ENCODE measurements around the gene INPP5D. TPM values are rescaled to one million over a fixed set of nuclear protein-coding genes. Genes with fewer than 3 reads are reported as not detected.

INPP5D gene
- total RNA-seq, 1 donor from 2014 or later, result 43.6 TPM

DNA sequence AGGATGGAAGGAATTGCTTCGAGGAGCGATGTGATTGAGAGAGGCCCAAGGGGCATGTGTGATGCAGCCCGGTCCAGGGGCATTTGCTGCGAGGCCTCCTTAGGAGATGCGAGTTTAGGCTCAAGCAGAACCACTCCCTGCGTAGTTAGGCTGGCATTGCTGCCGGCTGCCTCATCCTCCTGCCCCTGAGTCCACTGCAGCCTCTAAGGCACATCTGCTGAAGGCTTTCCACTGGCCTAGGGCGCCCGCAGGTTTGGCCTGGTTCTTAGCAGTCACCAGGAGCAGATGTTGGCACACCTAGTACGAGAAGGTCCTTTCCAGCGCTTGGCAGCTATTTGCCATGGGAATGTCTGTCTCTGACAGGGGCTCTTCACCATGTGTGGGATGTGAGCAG lies 20.7 kb downstream of the INPP5D start:
- no peaks in the 10 kb centered on the region for H3K27me3 Mint-ChIP-seq
- peak overlapping the region; percentile 64 for H3K4me3 Mint-ChIP-seq
- peaks cover 67% of the 10 kb centered on the region for H3K4me1 Mint-ChIP-seq
- no peaks in the 10 kb centered on the region for H3K9me3 Mint-ChIP-seq
- H3K27ac Mint-ChIP-seq, result peak overlapping the region; percentile 82
- H3K36me3 Mint-ChIP-seq (ENCODE audit: low read depth), result peaks cover 46% of the 10 kb centered on the region
- intact Hi-C loops (cut with micrococcal nuclease), result loop anchor here (1.0 to 10.0 kb wide), 4 partner anchors 20 to 274 kb away; partner anchors contain the start of gene DGKD
- no peak for DNase-seq

DNA sequence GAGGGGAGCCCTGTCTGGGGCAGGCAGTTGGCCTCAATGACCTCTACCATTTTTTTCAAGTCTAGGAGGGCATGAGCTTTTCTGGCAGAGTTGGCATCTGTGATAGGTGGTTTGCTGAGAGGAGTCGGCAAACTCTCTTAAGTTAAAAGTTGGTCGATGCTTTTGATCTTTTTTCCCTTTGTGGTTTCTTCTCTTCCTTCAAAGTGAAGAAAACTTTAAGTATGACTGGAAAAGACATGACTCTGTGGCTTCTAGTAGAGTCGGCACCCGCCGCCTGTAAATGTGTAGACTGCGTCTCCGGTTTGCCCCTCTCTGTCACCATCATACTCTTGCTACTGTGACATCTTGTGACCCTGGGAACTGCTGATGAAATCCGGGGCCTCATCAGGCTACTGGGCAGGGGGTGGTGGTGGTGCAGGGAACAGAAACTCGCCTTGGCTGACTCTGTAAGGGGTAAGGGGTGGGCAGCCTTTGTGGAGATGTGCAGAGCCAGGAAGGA lies 21.1 kb downstream of the INPP5D start:
- no peaks in the 10 kb centered on the region for H3K27me3 Mint-ChIP-seq
- H3K4me3 Mint-ChIP-seq, result peak overlapping the region; percentile 64
- peak; percentile 88 for DNase-seq
- H3K4me1 Mint-ChIP-seq, result peaks cover 70% of the 10 kb centered on the region
- intact Hi-C loops (cut with micrococcal nuclease), result loop anchor here (1.0 to 10.0 kb wide), 2 partner anchors 153 to 274 kb away; partner anchors contain the start of gene DGKD
- no peaks in the 10 kb centered on the region for H3K9me3 Mint-ChIP-seq
- H3K27ac Mint-ChIP-seq, result peak overlapping the region; percentile 82
- peaks cover 49% of the 10 kb centered on the region for H3K36me3 Mint-ChIP-seq (ENCODE audit: low read depth)

DNA sequence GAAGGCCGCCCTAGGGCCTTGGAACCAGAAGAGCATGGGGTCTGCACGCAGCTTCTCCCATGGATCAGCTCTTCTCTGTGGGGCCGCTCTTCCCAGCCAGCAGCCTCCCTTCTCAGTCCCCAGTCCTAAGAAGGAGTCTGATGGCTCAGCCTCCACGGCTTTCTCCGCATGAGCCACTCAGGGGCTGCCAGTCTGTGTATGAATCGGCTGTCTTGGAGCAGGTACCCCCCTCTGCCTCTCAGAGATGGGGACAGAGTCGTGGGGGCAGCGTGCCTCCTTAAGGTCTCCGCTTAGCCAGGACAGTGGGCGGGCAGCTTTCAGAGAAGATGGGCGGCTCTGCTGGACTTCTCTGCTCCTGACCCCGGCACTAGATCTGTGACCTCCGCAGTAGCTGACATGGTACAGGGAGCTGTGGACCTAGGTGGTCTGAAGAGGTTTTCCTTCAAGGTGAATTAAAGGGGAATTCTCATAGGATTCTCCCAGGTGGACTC lies 21.6 kb downstream of the INPP5D start:
- H3K4me1 Mint-ChIP-seq, result peaks cover 74% of the 10 kb centered on the region
- H3K36me3 Mint-ChIP-seq (ENCODE audit: low read depth), result peaks cover 54% of the 10 kb centered on the region
- DNase-seq, result no peak
- H3K9me3 Mint-ChIP-seq, result no peaks in the 10 kb centered on the region
- H3K27ac Mint-ChIP-seq, result peak overlapping the region; percentile 82
- peak overlapping the region; percentile 64 for H3K4me3 Mint-ChIP-seq
- H3K27me3 Mint-ChIP-seq, result no peaks in the 10 kb centered on the region
- intact Hi-C loops (cut with micrococcal nuclease), result loop anchor here (1.0 to 10.0 kb wide), 3 partner anchors 14 to 273 kb away; partner anchors contain the start of gene DGKD

DNA sequence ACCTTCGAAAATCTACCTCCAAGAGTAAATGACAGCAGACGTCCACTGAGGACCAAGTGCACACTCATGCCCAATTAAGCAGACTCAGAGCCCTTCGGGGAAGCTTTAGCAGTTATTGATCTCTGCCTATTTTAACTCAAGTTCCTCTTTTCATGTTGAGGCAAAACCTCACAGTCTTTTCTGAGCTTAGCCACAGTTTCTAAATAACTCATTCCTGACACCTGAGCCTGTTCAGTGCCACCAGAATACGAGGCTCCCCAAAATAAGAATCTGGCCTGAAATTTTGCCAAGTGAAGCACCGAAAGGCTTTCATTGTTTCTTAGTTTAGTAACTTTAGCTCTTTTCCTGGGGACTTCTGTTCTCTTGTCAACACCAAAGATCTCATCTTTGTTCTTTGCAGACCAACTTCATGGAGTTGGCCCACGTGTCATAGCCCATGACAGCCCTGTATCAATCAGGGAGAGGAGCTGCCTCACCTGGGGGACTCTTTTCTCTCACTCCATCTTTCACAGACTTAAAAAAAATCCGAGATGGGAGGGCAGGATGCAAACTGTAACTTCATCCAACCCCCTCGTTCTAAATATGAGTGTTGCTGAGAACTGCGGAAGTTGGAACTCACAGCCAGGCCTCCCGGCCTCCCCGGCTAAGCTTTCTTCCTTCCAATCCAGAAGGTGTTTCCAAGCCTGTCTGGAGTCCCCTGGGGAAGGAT lies 22.2 kb downstream of the INPP5D start:
- peaks cover 77% of the 10 kb centered on the region for H3K4me1 Mint-ChIP-seq
- no peaks in the 10 kb centered on the region for H3K27me3 Mint-ChIP-seq
- peak; percentile 77 for DNase-seq
- peak overlapping the region; percentile 64 for H3K4me3 Mint-ChIP-seq
- peaks cover 55% of the 10 kb centered on the region for H3K36me3 Mint-ChIP-seq (ENCODE audit: low read depth)
- no peaks in the 10 kb centered on the region for H3K9me3 Mint-ChIP-seq
- intact Hi-C loops (cut with micrococcal nuclease), result loop anchor here (1.0 to 10.0 kb wide), 2 partner anchors 15 to 272 kb away; partner anchors contain the start of gene DGKD
- peak overlapping the region; percentile 82 for H3K27ac Mint-ChIP-seq

DNA sequence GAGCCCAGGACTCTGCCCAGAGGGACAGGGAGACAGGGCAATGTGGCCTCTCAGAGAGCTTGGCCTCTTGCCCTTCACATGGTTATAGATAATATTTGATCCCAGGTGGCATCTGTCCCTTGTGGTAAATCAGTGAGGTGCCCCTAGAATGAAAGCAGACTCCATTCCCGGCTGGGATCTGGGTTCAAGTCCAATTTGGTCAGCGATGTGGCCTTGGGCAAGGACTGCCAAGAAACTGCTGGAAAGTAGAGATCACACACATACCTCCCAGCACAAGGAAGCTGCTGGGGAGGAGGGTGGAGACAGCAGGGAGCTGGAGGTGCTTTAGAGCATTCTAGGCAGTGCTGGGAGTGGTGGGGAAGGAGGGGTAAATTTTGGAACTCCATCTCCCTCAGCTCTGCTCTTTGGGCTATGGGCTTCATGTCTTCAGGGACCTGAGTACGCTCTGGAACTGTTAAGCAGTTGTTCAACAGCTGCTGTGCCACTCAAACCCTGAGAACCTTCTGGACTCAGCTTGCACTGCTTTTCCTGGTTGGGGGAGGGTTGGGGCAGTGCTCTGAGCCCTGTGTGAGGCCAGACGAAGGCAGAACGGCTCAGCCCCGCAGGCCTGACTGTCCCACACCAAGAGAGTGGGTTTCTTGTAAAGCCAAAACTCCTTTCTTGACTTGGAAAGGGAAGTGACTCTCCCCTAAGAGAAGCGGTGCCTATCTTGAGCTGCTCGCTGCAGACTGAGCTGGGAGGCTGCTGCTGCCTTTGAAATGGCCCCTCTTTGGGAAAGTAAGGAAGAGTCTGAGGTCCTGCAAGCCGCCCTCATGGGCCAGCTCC lies 23.0 kb downstream of the INPP5D start:
- intact Hi-C loops (cut with micrococcal nuclease), result loop anchor here (1.0 to 10.0 kb wide), 2 partner anchors 16 to 272 kb away; partner anchors contain the start of gene DGKD
- Mint-ChIP-seq H3K27me3 (no peaks in the 10 kb centered on the region), H3K27ac (peak overlapping the region; percentile 82), H3K4me3 (peak overlapping the region; percentile 64), H3K9me3 (no peaks in the 10 kb centered on the region), H3K36me3 (ENCODE audit: low read depth) (peaks cover 58% of the 10 kb centered on the region), H3K4me1 (peaks cover 74% of the 10 kb centered on the region)
- DNase-seq, result no peak

DNA sequence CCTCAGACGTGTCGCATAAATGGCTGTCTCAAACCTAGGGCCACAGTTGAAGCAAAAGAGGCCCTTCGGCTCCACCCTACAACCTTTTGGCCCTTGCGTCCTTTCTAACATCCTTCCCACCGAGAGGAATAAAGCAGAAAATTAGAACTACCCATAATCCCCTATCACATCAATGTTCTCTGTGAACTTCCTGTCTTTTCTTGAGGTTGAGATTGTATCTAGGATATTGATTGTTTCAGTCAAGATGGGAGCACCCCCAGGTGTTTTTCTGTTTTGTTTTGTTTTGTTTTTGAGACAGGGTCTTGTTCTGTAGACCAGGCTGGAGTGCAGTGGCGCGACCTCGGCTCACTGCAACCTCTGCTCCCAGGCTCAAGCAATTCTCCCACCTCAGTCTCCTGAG lies 23.6 kb downstream of the INPP5D start:
- H3K27ac Mint-ChIP-seq, result peak overlapping the region; percentile 82
- no peaks in the 10 kb centered on the region for H3K9me3 Mint-ChIP-seq
- no peak for DNase-seq
- peak overlapping the region; percentile 64 for H3K4me3 Mint-ChIP-seq
- no peaks in the 10 kb centered on the region for H3K27me3 Mint-ChIP-seq
- H3K4me1 Mint-ChIP-seq, result peaks cover 76% of the 10 kb centered on the region
- peaks cover 63% of the 10 kb centered on the region for H3K36me3 Mint-ChIP-seq (ENCODE audit: low read depth)
- intact Hi-C loops (cut with micrococcal nuclease), result loop anchor here (10.0 kb wide), 1 partner anchor 271 kb away; the partner anchor contains the start of gene DGKD

DNA sequence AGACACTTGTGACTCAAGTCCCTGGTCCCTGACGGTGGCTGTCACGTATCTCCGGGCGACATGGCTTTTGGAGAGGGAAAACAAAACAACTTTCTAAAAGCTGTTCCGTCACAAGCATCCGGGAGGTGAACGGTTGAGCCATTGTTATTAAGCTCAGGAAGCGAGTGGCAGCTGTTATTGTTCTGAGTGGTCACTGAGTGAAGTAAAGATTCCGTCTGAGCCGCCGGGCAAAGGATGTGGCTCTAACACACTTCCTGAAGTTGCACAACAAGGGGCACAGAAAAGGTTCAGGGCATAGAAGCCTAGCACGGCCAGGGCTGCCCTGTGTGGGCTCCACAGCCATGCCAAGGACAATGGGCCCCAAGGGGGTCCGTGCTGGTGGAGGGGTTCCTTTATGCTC lies 24.3 kb downstream of the INPP5D start:
- peak overlapping the region; percentile 82 for H3K27ac Mint-ChIP-seq
- intact Hi-C loops (cut with micrococcal nuclease), result loop anchor here (10.0 kb wide), 1 partner anchor 270 kb away; the partner anchor contains the start of gene DGKD

DNA sequence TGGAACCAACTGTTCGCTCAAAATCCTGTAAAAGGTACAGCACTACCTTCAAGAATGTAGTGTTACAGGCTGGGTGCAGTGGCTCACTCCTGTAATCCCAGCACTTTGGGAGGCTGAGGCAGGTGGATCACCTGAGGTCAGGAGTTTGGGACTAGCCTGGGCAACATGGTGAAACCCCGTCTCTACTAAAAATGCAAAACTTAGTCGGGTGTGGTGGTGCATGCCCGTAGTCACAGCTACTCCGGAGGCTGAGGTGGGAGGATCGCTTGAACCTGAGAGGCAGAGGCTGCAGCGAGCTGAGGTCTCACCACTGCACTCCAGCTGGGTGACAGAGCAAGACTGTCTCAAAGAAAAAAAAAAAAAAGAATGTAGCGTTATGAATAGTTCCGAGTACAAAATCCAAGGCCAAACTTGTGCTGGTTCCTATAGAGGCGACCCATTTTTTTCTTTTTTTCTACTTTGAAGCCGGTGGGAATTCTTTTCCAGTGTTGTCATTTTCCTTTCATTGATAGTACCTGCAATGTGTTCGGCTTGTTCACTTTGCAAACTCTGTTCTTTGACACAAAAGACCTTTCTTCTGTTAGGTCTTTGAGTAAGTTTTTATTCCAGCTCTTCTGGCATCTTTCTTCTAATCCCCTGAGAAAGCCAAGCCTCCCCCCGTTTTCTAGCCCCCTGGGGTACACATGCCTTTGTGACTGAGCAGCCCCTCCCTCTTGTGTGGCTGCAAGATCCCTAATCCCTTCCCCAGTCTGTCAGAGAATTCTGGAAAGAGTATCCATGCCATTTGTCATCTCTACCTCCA lies 25.1 kb downstream of the INPP5D start:
- Mint-ChIP-seq H3K4me3 (peak overlapping the region; percentile 51), H3K36me3 (ENCODE audit: low read depth) (peaks cover 58% of the 10 kb centered on the region), H3K27ac (peak overlapping the region; percentile 77), H3K9me3 (no peaks in the 10 kb centered on the region), H3K4me1 (peaks cover 66% of the 10 kb centered on the region), H3K27me3 (no peaks in the 10 kb centered on the region)
- no peak for DNase-seq
- intact Hi-C loops (cut with micrococcal nuclease), result loop anchor here (10.0 kb wide), 1 partner anchor 270 kb away; the partner anchor contains the start of gene DGKD

More for the DNA sequence above, 24.3 kb downstream of the INPP5D start:
- Mint-ChIP-seq H3K36me3 (ENCODE audit: low read depth) (peaks cover 57% of the 10 kb centered on the region), H3K9me3 (no peaks in the 10 kb centered on the region), H3K4me3 (peak overlapping the region; percentile 64), H3K4me1 (peaks cover 69% of the 10 kb centered on the region), H3K27me3 (no peaks in the 10 kb centered on the region)
- DNase-seq, result peak; percentile 83

DNA sequence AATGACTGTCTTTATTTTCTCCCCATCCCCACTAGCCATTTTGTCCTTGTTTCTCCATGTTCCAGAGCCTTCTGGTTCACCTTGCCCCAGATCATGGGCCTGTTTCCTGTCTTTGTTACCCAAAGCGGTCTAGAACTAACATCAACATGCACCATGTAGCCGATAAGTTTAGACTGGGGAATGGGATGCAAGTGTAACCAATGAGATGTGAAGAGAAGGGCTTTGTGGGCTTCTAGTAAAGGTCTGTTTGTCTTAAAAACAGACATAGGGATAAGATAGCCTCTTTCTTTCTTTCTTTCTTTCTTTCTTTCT lies 25.7 kb downstream of the INPP5D start:
- no peak for DNase-seq
- peak overlapping the region; percentile 51 for H3K4me3 Mint-ChIP-seq

DNA sequence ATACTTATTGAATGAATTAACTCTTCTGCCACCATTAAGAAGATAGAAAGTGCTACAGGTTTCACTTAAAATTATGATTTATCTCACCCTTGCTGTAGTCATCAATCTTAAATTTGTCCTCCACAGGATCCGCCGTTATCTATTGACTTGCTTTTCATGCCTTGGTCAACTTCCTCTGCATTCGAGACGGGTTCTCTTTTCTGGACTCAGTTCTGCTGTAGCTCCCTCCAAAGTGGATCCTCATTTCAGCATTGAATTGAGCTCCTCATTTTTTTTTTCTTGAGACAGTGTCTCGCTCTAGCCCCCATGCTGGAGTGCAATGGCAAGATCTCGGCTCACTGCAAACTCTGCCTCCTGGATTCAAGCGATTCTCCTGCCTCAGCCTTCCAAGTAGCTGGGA lies 27.6 kb downstream of the INPP5D start:
- DNase-seq, result no peak
- Mint-ChIP-seq H3K9me3 (no peaks in the 10 kb centered on the region), H3K27me3 (no peaks in the 10 kb centered on the region), H3K36me3 (ENCODE audit: low read depth) (peaks cover 55% of the 10 kb centered on the region), H3K4me1 (peaks cover 55% of the 10 kb centered on the region), H3K27ac (no peak overlapping the region), H3K4me3 (no peak overlapping the region)
- intact Hi-C loops (cut with micrococcal nuclease), result loop anchor here (10.0 kb wide), 1 partner anchor 267 kb away; the partner anchor contains the start of gene DGKD

More for the DNA sequence above, 25.7 kb downstream of the INPP5D start:
- peaks cover 63% of the 10 kb centered on the region for H3K4me1 Mint-ChIP-seq
- H3K9me3 Mint-ChIP-seq, result no peaks in the 10 kb centered on the region
- no peaks in the 10 kb centered on the region for H3K27me3 Mint-ChIP-seq
- H3K36me3 Mint-ChIP-seq (ENCODE audit: low read depth), result peaks cover 57% of the 10 kb centered on the region
- H3K27ac Mint-ChIP-seq, result peak overlapping the region; percentile 77
- intact Hi-C loops (cut with micrococcal nuclease), result loop anchor here (10.0 kb wide), 1 partner anchor 269 kb away; the partner anchor contains the start of gene DGKD

DNA sequence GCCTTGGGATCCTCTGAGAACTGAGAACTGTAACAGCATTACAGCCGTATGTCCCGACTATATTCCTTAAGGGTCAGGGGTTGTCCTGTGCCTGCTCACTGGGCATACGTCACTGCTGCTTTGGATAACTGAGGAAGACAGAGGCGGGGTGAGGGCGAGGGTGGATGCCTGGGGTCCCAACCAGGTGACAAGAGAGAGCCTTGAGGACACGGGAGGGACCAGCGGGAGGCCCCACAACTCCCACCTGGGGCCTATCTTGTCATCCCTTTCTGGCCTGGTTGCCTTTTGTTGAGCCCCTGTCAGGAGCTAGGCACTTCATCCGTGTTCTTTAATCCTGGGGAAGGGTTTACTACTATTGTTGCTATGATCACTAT lies 28.8 kb downstream of the INPP5D start:
- Mint-ChIP-seq H3K36me3 (ENCODE audit: low read depth) (peaks cover 54% of the 10 kb centered on the region), H3K4me3 (no peak overlapping the region), H3K9me3 (no peaks in the 10 kb centered on the region), H3K4me1 (peaks cover 46% of the 10 kb centered on the region), H3K27ac (no peak overlapping the region), H3K27me3 (no peaks in the 10 kb centered on the region)
- intact Hi-C loops (cut with micrococcal nuclease), result loop anchor here (10.0 kb wide), 1 partner anchor 266 kb away; the partner anchor contains the start of gene DGKD
- no peak for DNase-seq

DNA sequence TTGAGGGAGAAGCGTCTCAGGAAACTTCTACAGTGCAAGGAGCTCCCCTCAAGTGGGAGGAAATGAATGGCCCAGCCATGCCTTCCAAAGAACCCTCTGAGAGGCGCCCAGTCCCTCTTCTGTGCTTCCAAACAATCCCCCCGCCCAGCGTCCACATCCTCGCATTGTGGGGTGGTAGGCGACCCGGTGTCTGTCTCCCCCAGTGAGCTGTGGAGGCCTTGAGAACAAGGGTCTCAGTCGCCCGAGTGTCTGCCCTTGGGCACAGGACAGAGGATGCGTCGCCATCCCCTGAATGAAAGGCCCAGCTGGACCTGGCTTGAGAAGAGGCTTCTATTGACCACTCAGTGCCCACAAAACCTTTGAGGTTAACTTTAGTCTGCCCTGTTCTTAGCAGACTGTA lies 29.7 kb downstream of the INPP5D start:
- Mint-ChIP-seq H3K36me3 (ENCODE audit: low read depth) (peaks cover 46% of the 10 kb centered on the region), H3K27ac (no peak overlapping the region), H3K9me3 (no peaks in the 10 kb centered on the region), H3K4me3 (no peak overlapping the region), H3K27me3 (no peaks in the 10 kb centered on the region), H3K4me1 (peaks cover 37% of the 10 kb centered on the region)
- intact Hi-C loops (cut with micrococcal nuclease), result loop anchor here (10.0 kb wide), 1 partner anchor 265 kb away; the partner anchor contains the start of gene DGKD
- no peak for DNase-seq

DNA sequence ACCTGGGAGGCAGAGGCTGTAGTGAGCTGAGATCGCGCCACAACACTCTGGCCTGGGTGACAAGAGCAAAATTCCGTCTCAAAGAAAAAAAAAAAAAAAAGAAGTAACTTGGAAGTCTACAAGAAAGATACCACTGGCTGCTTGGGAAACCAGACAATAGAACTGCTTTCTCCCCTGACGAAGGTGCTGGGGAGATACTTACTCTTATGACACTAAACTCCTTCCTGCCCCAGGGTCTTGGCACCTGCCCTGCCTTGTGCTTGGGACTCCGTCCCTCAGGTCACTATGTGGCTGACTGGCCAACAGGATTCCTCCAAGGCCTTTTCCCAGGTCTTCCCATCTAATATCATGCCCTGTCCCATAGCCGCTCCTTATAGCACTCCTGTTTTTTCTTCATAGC lies 30.7 kb downstream of the INPP5D start:
- H3K4me3 Mint-ChIP-seq, result no peak overlapping the region
- peak overlapping the region; percentile 22 for H3K27ac Mint-ChIP-seq
- intact Hi-C loops (cut with micrococcal nuclease), result no loop called here
- H3K27me3 Mint-ChIP-seq, result no peaks in the 10 kb centered on the region
- DNase-seq, result no peak
- H3K36me3 Mint-ChIP-seq (ENCODE audit: low read depth), result peaks cover 42% of the 10 kb centered on the region
- peaks cover 30% of the 10 kb centered on the region for H3K4me1 Mint-ChIP-seq
- no peaks in the 10 kb centered on the region for H3K9me3 Mint-ChIP-seq
